ENCODE measurements around the gene AGXT2.

Gene AGXT2

GRCh38 chr5:35047785-35048404 lies at the start of gene AGXT2:
Gene AGXT2 (minus strand): TSS chr5:35047949. CDS start chr5:35047892, 57 bp downstream.
- TF ChIP-seq CEBPB (IDR thresholded peaks at IDR 0.05): no peak
- TF ChIP-seq REST (IDR thresholded peaks at IDR 0.05; ENCODE audit: low read depth): no peak
- no peak for TF ChIP-seq CREB1 (IDR thresholded peaks at IDR 0.05; ENCODE audit: low read depth)
- TF ChIP-seq TAF1 (IDR thresholded peaks at IDR 0.05; ENCODE audit: low read depth): no peak
- no peak for TF ChIP-seq MAX (IDR thresholded peaks at IDR 0.05)
- TF ChIP-seq TCF12 (IDR thresholded peaks at IDR 0.05; ENCODE audit: low read depth): no peak
- no peak for TF ChIP-seq EP300 (IDR thresholded peaks at IDR 0.05; ENCODE audit: borderline replicate concordance)
- TF ChIP-seq FOXM1 (IDR thresholded peaks at IDR 0.05; ENCODE audit: borderline replicate concordance, low read depth): no peak
- no peak for TF ChIP-seq TEAD4 (IDR thresholded peaks at IDR 0.05)
- no peak for TF ChIP-seq EGR1 (IDR thresholded peaks at IDR 0.05)
- no peak for TF ChIP-seq ZBTB7A (IDR thresholded peaks at IDR 0.05; ENCODE audit: low read depth)
- no peak for TF ChIP-seq YY1 (IDR thresholded peaks at IDR 0.05; ENCODE audit: low read depth)
- no peak for TF ChIP-seq USF1 (IDR thresholded peaks at IDR 0.05)

GRCh38 chr5:35096932-35097331 lies 49.2 kb upstream of the AGXT2 start:
- TF ChIP-seq RAD21 (IDR thresholded peaks at IDR 0.05; ENCODE audit: low read depth) (no peak), USF1 (IDR thresholded peaks at IDR 0.05) (no peak), EGR1 (IDR thresholded peaks at IDR 0.05) (no peak), YY1 (IDR thresholded peaks at IDR 0.05; ENCODE audit: low read depth) (no peak), MAX (IDR thresholded peaks at IDR 0.05) (no peak), ZBTB7A (IDR thresholded peaks at IDR 0.05; ENCODE audit: low read depth) (no peak), NFIC (IDR thresholded peaks at IDR 0.05) (no peak), FOXM1 (IDR thresholded peaks at IDR 0.05; ENCODE audit: borderline replicate concordance, low read depth) (no peak), EP300 (IDR thresholded peaks at IDR 0.05; ENCODE audit: borderline replicate concordance) (no peak), TCF12 (IDR thresholded peaks at IDR 0.05; ENCODE audit: low read depth) (no peak), CEBPB (IDR thresholded peaks at IDR 0.05) (no peak), CREB1 (IDR thresholded peaks at IDR 0.05; ENCODE audit: low read depth) (no peak)

- no peak for TF ChIP-seq EGR1 (IDR thresholded peaks at IDR 0.05)
- TF ChIP-seq FOXM1 (IDR thresholded peaks at IDR 0.05; ENCODE audit: borderline replicate concordance, low read depth): no peak
- no peak for TF ChIP-seq REST (IDR thresholded peaks at IDR 0.05; ENCODE audit: low read depth)
- no peak for TF ChIP-seq TEAD4 (IDR thresholded peaks at IDR 0.05)
- no peak for TF ChIP-seq ZBTB7A (IDR thresholded peaks at IDR 0.05; ENCODE audit: low read depth)
- no peak for TF ChIP-seq YY1 (IDR thresholded peaks at IDR 0.05; ENCODE audit: low read depth)
- no peak for TF ChIP-seq TAF1 (IDR thresholded peaks at IDR 0.05; ENCODE audit: low read depth)
- TF ChIP-seq RAD21 (IDR thresholded peaks at IDR 0.05; ENCODE audit: low read depth): no peak
- no peak for TF ChIP-seq NFIC (IDR thresholded peaks at IDR 0.05)
- TF ChIP-seq TCF12 (IDR thresholded peaks at IDR 0.05; ENCODE audit: low read depth): no peak
- TF ChIP-seq CEBPB (IDR thresholded peaks at IDR 0.05): no peak
- TF ChIP-seq EP300 (IDR thresholded peaks at IDR 0.05; ENCODE audit: borderline replicate concordance): no peak
Observed at GRCh38 chr5:35096216-35096615, 48.5 kb upstream of the AGXT2 start.

GRCh38 chr5:35095366-35095765 lies 47.6 kb upstream of the AGXT2 start:
- TF ChIP-seq EGR1 (IDR thresholded peaks at IDR 0.05): no peak
- TF ChIP-seq TAF1 (IDR thresholded peaks at IDR 0.05; ENCODE audit: low read depth): no peak
- no peak for TF ChIP-seq CEBPB (IDR thresholded peaks at IDR 0.05)
- TF ChIP-seq FOXM1 (IDR thresholded peaks at IDR 0.05; ENCODE audit: borderline replicate concordance, low read depth): no peak
- TF ChIP-seq CREB1 (IDR thresholded peaks at IDR 0.05; ENCODE audit: low read depth): no peak
- no peak for TF ChIP-seq NFIC (IDR thresholded peaks at IDR 0.05)
- TF ChIP-seq MAX (IDR thresholded peaks at IDR 0.05): no peak
- TF ChIP-seq ZBTB7A (IDR thresholded peaks at IDR 0.05; ENCODE audit: low read depth): no peak
- no peak for TF ChIP-seq USF1 (IDR thresholded peaks at IDR 0.05)
- no peak for TF ChIP-seq TCF12 (IDR thresholded peaks at IDR 0.05; ENCODE audit: low read depth)
- no peak for TF ChIP-seq REST (IDR thresholded peaks at IDR 0.05; ENCODE audit: low read depth)
- no peak for TF ChIP-seq EP300 (IDR thresholded peaks at IDR 0.05; ENCODE audit: borderline replicate concordance)
- TF ChIP-seq RAD21 (IDR thresholded peaks at IDR 0.05; ENCODE audit: low read depth): no peak

All from Ishikawa (cell line).